ENCODE data around the gene ADAMTS12. TPM values are rescaled to one million over a fixed set of nuclear protein-coding genes. Genes with fewer than 3 reads are reported as not detected.
"Not testable (repeated sequence)": the region's sequence is repeated elsewhere in the genome, so short reads cannot be mapped to it uniquely, and the experiment has no call there.

Gene ADAMTS12
- total RNA-seq, 1 experiment from 2014 or later = not detected

DNA sequence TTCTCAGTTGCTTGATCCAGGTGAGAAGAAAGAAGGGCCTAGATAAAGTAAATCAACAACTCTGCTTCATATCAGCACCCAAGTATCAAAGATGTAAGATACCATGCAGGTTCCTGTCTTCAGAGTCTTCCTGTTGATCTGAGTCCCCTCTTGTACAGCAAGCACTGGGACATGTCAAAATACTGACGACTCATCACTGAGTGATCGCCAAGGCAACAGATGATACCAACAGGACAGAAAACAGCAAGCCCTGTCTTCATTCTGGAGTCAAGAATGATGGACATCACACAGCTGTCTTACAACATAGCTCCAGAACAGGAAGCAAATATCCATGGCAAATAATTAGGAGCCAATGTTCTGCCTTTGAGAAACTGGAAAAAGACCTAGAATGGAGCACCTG lies 367.3 kb downstream of the ADAMTS12 start:
- POLR2A ChIA-PET = no interaction called here
- no peak overlapping the region for H3K4me3 Mint-ChIP-seq (ENCODE audit: unreplicated experiment)
- CTCF ChIA-PET = no interaction called here
- Histone ChIP-seq H3K4me1 (no peaks in the 10 kb centered on the region), H3K27me3 (replicated peaks; ENCODE audit: control insufficient read depth, insufficient read depth, low read length) (no peaks in the 10 kb centered on the region), H3K4me3 (ENCODE audit: low read depth, low read length) (no peak overlapping the region), H3K9me3 (no peaks in the 10 kb centered on the region; the same call in 1 of the 2 replicates), H3K36me3 (ENCODE audit: control insufficient read depth, insufficient read depth, low read length) (no peaks in the 10 kb centered on the region)
- no peak overlapping the region for H3K27ac Mint-ChIP-seq (ENCODE audit: unreplicated experiment)
- H3K9me3 Mint-ChIP-seq (ENCODE audit: unreplicated experiment) = peaks cover 2% of the 10 kb centered on the region
- no peaks in the 10 kb centered on the region for H3K27me3 Mint-ChIP-seq (ENCODE audit: insufficient read depth, unreplicated experiment)
- TF ChIP-seq, protein P1, sequence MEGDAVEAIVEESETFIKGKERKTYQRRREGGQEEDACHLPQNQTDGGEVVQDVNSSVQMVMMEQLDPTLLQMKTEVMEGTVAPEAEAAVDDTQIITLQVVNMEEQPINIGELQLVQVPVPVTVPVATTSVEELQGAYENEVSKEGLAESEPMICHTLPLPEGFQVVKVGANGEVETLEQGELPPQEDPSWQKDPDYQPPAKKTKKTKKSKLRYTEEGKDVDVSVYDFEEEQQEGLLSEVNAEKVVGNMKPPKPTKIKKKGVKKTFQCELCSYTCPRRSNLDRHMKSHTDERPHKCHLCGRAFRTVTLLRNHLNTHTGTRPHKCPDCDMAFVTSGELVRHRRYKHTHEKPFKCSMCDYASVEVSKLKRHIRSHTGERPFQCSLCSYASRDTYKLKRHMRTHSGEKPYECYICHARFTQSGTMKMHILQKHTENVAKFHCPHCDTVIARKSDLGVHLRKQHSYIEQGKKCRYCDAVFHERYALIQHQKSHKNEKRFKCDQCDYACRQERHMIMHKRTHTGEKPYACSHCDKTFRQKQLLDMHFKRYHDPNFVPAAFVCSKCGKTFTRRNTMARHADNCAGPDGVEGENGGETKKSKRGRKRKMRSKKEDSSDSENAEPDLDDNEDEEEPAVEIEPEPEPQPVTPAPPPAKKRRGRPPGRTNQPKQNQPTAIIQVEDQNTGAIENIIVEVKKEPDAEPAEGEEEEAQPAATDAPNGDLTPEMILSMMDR (IDR thresholded peaks at IDR 0.05; ENCODE audit: insufficient read depth in 1 of 2, low read depth in 1 of 2, low read length in 1 of 2, severe bottlenecking in 1 of 2, unreplicated experiment in 1 of 2) = no peak
- H3K36me3 Mint-ChIP-seq (ENCODE audit: insufficient read depth, unreplicated experiment) = no peaks in the 10 kb centered on the region
- intact Hi-C loops (cut with micrococcal nuclease; ENCODE audit: unreplicated experiment) = no loop called here
- H3K4me1 Mint-ChIP-seq (ENCODE audit: low read depth, unreplicated experiment) = no peaks in the 10 kb centered on the region
- BruUV-seq (replicated peaks) = no TSS peak
- no peak for DNase-seq

DNA sequence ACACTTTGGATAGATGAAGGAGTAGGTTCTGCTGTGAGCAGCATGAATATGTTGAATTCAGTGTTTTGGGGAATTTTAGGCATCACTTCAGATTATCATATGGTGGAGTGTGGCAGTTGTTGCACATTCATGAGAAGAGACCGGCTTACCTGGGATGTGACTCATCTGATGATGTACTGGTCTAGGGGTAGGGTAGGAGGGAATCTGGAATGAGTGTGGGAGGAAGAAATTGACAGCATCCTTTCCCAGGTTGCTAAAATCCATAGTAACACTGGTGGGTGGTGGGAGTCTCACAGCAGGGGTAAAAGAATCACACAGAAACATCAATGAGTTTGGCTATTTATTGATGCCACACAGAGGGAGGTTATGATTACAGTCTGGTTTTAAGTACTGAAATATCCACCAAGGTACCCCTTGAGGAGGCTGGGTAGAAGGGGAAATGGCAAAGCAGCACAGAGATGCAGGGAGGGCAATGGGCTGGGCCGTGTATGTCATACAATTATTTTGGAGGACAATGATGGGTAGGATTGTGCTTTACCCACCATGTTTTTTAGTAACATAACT lies 368.5 kb downstream of the ADAMTS12 start:
- intact Hi-C loops (cut with micrococcal nuclease; ENCODE audit: unreplicated experiment) = no loop called here
- no peak overlapping the region for H3K4me3 ChIP-seq (ENCODE audit: low read depth, low read length)
- peaks cover 10% of the 10 kb centered on the region for H3K9me3 Mint-ChIP-seq (ENCODE audit: unreplicated experiment)
- CTCF ChIA-PET = no interaction called here
- no peak for DNase-seq
- POLR2A ChIA-PET = no interaction called here
- H3K27me3 Mint-ChIP-seq (ENCODE audit: insufficient read depth, unreplicated experiment) = no peaks in the 10 kb centered on the region
- H3K4me1 Mint-ChIP-seq (ENCODE audit: low read depth, unreplicated experiment) = no peaks in the 10 kb centered on the region
- no peak overlapping the region for H3K4me3 Mint-ChIP-seq (ENCODE audit: unreplicated experiment)
- TF ChIP-seq, protein P1 (IDR thresholded peaks at IDR 0.05; ENCODE audit: insufficient read depth in 1 of 2, low read depth in 1 of 2, low read length in 1 of 2, severe bottlenecking in 1 of 2, unreplicated experiment in 1 of 2) = no peak
- no peak overlapping the region for H3K27ac Mint-ChIP-seq (ENCODE audit: unreplicated experiment)
- H3K36me3 Mint-ChIP-seq (ENCODE audit: insufficient read depth, unreplicated experiment) = no peaks in the 10 kb centered on the region
- no TSS peak for BruUV-seq (replicated peaks)
- H3K4me1 ChIP-seq = no peaks in the 10 kb centered on the region
- H3K9me3 ChIP-seq = no peaks in the 10 kb centered on the region; the same call in 1 of the 2 replicates
- H3K27me3 ChIP-seq (replicated peaks; ENCODE audit: control insufficient read depth, insufficient read depth, low read length) = no peaks in the 10 kb centered on the region
- no peaks in the 10 kb centered on the region for H3K36me3 ChIP-seq (ENCODE audit: control insufficient read depth, insufficient read depth, low read length)

DNA sequence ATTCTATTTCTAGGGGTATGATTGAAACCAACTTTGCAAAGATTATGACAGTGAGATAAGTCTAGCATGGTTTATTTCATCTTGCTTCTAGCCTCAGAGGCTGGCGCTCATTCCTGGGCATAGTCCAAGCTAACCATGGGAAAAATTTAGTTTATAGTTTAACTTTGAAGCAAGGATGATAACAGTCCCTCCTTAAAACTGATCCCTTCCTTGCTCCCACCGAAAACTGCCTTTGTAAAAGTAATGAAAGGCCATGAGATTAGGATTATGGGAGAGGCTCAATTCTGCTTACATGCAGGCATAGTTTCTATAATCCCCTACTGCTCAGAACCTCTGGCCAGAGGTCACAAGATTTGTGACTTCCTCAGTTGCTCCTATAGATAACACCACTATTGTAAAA lies 375.4 kb downstream of the ADAMTS12 start:
- no peak overlapping the region for H3K4me3 Mint-ChIP-seq (ENCODE audit: unreplicated experiment)
- no TSS peak for BruUV-seq (replicated peaks)
- ChIA-PET CTCF (no interaction called here), POLR2A (no interaction called here)
- peaks cover 19% of the 10 kb centered on the region for H3K9me3 Mint-ChIP-seq (ENCODE audit: unreplicated experiment)
- H3K4me3 ChIP-seq (ENCODE audit: low read depth, low read length) = no peak overlapping the region
- H3K27me3 Mint-ChIP-seq (ENCODE audit: insufficient read depth, unreplicated experiment) = no peaks in the 10 kb centered on the region
- no peaks in the 10 kb centered on the region for H3K27me3 ChIP-seq (replicated peaks; ENCODE audit: control insufficient read depth, insufficient read depth, low read length)
- no peaks in the 10 kb centered on the region for H3K36me3 ChIP-seq (ENCODE audit: control insufficient read depth, insufficient read depth, low read length)
- no peaks in the 10 kb centered on the region for H3K36me3 Mint-ChIP-seq (ENCODE audit: insufficient read depth, unreplicated experiment)
- intact Hi-C loops (cut with micrococcal nuclease; ENCODE audit: unreplicated experiment) = no loop called here
- H3K4me1 ChIP-seq = no peaks in the 10 kb centered on the region
- DNase-seq = no peak
- no peaks in the 10 kb centered on the region for H3K4me1 Mint-ChIP-seq (ENCODE audit: low read depth, unreplicated experiment)
- no peaks in the 10 kb centered on the region; the same call in 1 of the 2 replicates for H3K9me3 ChIP-seq
- no peak overlapping the region for H3K27ac Mint-ChIP-seq (ENCODE audit: unreplicated experiment)
- TF ChIP-seq, protein P1 (IDR thresholded peaks at IDR 0.05; ENCODE audit: insufficient read depth in 1 of 2, low read depth in 1 of 2, low read length in 1 of 2, severe bottlenecking in 1 of 2, unreplicated experiment in 1 of 2) = no peak

DNA sequence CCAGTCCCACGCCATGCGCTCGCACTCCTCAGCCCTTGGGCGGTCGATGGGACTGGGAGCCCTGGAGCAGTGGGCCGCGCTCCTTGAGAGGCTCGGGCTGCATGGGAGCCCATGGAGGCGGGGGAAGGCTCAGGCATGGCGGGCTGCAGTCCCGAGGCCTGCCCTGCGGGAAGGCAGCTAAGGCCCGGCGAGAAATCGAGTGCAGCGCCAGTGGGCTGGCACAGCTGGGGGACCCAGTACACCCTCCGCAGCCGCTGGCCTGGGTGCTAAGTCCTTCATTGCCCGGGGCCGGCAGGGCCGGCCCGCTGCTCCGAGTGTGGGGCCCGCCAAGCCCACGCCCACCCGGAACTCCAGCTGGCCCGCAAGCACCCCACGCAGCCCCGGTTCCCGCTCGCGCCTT lies 376.4 kb downstream of the ADAMTS12 start:
- H3K4me1 ChIP-seq; H3K4me3 ChIP-seq (ENCODE audit: low read depth, low read length); H3K36me3 Mint-ChIP-seq (ENCODE audit: insufficient read depth, unreplicated experiment); intact Hi-C loops (cut with micrococcal nuclease; ENCODE audit: unreplicated experiment); H3K27ac Mint-ChIP-seq (ENCODE audit: unreplicated experiment); H3K27me3 ChIP-seq (replicated peaks; ENCODE audit: control insufficient read depth, insufficient read depth, low read length); H3K9me3 ChIP-seq; H3K36me3 ChIP-seq (ENCODE audit: control insufficient read depth, insufficient read depth, low read length); BruUV-seq (replicated peaks); H3K27me3 Mint-ChIP-seq (ENCODE audit: insufficient read depth, unreplicated experiment); POLR2A ChIA-PET; CTCF ChIA-PET; H3K4me1 Mint-ChIP-seq (ENCODE audit: low read depth, unreplicated experiment); H3K4me3 Mint-ChIP-seq (ENCODE audit: unreplicated experiment); DNase-seq: not testable (repeated sequence)
- H3K9me3 Mint-ChIP-seq (ENCODE audit: unreplicated experiment) = peaks cover 19% of the 10 kb centered on the region
